HL-60/S4 treated with phorbol 12-myristate 13-acetate at 8.2 ng/mL for 4 days and 3 days (cell line): Measurements from ENCODE around the gene ZSCAN10.

ENCODE experiments used
- in situ Hi-C: fragments of 300-500 bp; cut with MboI; formaldehyde crosslinking; loops from 2 replicates; pipeline ENCODE4 v1.15.0; 2022; ENCODE audit warnings: low sequenced_read_pairs

ZSCAN10 gene

GRCh38 chr16:3134338-3135125 is 35.4 kb upstream of the ZSCAN10 start, which contains the start of gene ZNF213:
Gene ZNF213, plus strand, starts transcription at chr16:3135029. Its CDS starts 2,252 bp downstream, at chr16:3137281.
- in situ Hi-C loops = no loop called here

DNA sequence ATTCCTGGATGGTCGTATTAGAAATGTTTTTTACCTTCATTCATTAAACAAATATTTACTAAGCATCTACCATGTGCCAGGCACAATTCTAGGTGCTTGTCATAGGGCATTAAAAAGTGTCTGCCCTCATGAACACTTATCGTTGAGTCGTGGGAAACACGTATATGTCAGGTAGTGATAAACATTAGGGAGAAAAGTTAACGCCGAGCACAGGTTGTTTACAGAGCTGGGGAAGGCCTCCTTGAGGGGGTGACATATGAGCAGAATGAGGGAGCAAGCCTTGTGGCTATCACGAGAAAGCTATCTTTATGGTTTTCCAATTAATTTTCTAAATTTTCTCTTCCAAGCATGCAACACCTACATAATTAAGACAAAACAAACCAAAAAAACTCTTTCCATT is 34.8 kb upstream of the ZSCAN10 start:
- in situ Hi-C loops = no loop called here

GRCh38 chr16:3131755-3132377 is 32.8 kb upstream of the ZSCAN10 start:
- in situ Hi-C loops = no loop called here

DNA sequence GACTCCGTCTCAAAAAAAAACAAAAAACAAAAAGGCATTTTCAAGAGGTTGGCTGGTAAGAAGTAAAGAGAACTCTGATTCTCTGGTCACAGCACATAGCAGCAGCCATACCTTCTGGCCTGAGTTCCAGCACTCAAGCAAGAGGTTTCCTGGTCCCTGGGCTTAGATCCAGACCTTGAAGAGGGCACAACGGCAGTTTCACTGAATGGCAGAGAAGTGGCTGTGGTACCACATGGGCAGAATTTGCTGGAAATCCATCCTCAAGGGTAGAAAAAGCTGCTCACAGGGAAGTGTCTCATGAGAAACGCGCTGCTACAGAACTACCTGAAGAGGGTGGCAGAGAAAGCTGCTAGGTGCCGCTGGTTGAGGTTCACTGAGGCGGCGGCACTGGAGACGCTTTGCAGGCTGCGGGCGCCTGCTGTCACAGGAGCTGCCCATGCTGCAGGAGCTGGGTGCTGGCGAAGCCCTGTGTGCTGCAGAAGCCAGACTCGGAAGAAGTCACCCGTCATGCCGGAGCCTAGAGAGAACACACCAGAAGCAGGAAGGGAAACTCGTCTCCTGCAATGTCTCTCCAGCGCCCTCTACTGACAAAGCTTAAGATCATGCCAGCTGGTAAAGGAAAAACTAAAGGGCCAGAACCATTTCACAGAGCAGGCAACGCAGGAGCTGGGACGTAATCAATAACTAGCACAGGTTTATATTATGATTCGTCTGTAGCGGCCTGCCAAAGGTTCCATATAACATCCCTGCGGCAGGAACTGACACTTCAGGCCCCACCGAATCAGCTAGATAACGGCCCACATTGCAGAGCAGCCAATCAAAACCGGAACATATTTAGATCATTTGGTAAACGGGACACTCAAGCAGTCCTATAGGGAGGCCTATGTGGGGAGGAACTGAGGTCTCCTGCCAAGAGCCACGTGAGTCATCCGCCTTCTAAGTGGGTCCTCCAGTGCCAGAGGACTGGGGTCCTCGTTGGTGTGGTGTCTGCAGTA is 30.3 kb upstream of the ZSCAN10 start:
- in situ Hi-C loops = no loop called here

DNA sequence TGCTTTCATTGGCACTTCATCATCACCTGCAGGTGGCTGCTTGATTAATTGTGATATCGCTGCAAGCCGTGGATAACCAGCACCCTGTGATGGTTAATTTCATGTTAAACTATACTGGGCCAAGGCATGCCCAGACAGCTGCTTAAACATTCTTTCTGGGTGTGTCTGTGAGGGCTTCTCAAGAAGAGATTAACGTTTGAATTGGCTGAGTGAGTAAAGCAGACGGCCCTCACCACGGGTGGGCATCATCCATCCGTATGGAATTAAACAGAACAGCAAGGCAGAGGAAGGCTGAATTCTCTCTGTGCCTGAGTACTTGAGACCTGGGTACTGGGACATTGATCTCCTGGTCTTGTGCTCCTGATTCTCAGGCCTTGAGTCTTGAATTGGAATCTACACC is 28.7 kb upstream of the ZSCAN10 start:
- in situ Hi-C loops = no loop called here

GRCh38 chr16:3123986-3124886 is 25.1 kb upstream of the ZSCAN10 start:
- in situ Hi-C loops = no loop called here

GRCh38 chr16:3122926-3123570 is 24.0 kb upstream of the ZSCAN10 start:
- in situ Hi-C loops = no loop called here

DNA sequence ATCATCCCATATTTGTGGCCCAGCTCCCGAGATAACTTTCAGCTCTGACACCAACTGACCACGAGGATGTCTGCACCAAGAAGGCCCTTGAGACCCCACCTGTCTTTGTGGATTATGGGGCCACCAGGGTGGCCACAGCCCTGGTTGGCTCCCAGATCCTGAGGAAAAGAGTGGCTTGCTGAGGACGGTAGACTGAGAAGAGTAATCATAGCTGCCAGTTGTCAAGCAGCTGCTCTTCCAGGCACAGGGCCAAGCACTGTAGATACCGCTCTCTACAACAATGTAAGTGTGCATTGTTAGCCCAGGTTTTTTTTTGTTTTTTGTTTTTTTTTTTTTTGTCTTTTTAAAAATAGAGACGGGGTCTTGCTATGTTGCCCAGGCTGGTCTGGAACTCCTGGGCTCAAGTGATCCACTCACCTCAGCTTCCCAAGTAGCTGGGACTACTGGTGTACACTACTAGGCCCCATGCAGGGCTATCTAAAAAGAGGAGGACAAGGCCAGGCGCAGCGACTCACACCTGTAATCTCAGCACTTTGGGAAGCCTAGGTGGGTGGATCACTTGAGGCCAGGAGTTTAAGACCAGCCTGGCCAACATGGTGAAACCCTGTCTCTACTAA is 22.9 kb upstream of the ZSCAN10 start:
- in situ Hi-C loops = no loop called here

DNA sequence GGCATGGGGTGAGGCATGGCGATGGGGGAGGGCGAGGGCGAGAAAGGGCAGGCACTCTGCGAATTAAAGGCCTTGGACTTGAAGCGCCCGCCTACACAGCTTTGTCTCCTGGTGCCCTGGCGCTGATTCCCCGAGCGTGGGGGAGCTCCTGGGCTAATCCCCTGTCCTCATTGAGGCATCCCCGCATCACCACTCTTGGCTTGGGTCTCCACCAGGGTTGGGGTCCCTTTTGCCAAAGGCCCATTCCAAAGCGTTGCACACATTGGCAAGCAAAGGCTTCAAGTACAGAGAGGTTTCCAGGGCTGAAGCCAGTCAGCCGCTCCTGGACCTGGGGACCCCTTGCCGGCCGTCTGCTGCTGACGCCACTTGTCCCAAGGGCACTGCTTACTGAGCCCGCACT is 21.3 kb upstream of the ZSCAN10 start:
- in situ Hi-C loops = no loop called here

DNA sequence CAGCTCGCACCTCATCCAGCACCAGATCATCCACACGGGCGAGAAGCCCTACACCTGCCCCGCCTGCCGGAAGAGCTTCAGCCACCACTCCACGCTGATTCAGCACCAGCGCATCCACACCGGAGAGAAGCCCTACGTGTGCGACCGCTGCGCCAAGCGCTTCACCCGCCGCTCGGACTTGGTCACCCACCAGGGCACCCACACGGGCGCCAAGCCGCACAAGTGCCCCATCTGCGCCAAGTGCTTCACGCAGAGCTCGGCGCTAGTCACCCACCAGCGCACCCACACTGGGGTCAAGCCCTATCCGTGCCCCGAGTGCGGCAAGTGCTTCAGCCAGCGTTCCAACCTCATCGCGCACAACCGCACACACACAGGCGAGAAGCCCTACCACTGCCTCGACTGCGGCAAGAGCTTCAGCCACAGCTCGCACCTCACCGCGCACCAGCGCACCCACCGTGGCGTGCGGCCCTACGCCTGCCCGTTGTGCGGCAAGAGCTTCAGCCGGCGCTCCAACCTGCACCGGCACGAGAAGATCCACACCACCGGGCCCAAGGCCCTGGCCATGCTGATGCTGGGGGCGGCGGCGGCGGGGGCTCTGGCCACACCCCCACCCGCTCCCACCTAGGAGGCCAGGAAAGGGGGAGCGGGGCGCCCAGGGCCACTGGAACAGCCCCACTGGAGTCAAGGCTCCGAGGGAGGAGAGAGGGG is 20.8 kb upstream of the ZSCAN10 start:
- in situ Hi-C loops = no loop called here

DNA sequence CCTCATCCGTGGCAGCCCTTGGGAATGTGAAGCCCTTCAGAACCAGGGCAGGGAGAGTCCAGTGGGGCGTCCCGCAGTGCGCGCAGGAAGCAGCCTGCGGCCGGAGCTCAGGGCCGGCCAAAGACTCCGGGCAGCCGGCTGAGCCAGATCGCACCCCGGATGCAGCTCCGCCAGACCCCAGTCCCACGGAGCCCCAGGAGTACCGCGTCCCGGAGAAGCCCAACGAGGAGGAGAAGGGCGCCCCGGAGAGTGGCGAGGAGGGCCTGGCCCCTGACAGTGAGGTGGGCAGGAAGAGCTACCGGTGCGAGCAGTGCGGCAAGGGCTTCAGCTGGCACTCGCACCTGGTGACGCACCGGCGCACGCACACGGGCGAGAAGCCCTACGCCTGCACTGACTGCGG is 20.2 kb upstream of the ZSCAN10 start:
- in situ Hi-C loops = no loop called here

DNA sequence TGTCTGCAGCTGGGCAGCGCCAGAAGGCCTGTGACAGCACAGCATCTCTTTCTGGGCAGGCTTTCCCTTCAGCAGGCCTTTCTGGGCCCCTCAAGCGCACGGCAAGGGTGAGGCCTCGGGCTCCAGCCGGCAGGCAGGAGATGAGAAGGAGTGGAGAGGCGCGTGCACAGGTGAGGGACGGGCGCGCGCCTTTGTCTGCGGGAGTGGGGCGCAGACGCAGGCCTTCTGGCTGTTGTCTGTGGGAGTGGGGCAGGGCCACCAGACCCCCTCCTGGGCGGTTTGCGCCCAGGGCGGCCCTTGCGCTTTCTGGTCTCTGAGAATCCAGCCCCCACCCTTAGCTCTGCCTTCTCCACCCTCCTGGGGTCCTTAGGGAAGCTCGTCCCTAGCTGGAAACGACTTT is 19.8 kb upstream of the ZSCAN10 start:
- in situ Hi-C loops = no loop called here

- in situ Hi-C loops = no loop called here
Observed at GRCh38 chr16:3118204-3118790, 19.2 kb upstream of the ZSCAN10 start.

GRCh38 chr16:3115561-3115960 is 16.5 kb upstream of the ZSCAN10 start:
- in situ Hi-C loops = no loop called here

DNA sequence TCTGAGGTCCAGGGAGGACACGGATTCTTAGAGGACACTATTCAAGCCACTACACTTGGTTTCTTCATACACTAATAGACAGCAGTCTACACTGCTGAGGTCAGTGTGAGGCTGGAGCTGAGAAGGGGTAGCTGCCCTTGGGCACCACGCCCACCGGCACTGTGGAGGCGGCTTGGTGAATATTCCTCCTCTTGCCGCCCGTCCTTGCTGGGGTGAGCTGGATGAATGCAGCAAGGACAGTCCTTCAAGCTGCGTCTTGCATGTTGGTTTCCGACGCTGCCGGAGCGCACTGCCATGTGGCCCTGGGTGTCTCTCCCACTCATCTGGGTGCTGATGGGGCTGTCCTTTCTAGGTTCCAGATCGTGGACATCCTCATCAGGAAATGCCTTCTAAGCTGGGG is 15.9 kb upstream of the ZSCAN10 start:
- in situ Hi-C loops = no loop called here

GRCh38 chr16:3113765-3114479 is 14.8 kb upstream of the ZSCAN10 start:
- in situ Hi-C loops = no loop called here

- in situ Hi-C loops = no loop called here
Observed at GRCh38 chr16:3112881-3113574, 13.9 kb upstream of the ZSCAN10 start.
